ENCODE measurements around the gene SMYD3. TPM values are rescaled to one million over a fixed set of nuclear protein-coding genes. Genes with fewer than 3 reads are reported as not detected.

Gene SMYD3
- total and polyA plus RNA-seq, 2 of the 4 experiments (the other 2 are of a cell fraction) = 26.5 to 37.6 TPM

GRCh38 chr1:246554201-246554600, 47.1 kb upstream of the SMYD3 start:
- H2BK5ac ChIP-seq (ENCODE audit: low read depth, low read length, poor library complexity, severe bottlenecking) = no peak overlapping the region
- H2BK120ac ChIP-seq (ENCODE audit: low read depth, low read length) = no peak overlapping the region
- intact Hi-C loops (cut with micrococcal nuclease) (no loop called here), in situ Hi-C loops (cut with MboI; ENCODE audit: low sequenced_read_pairs) (no loop called here), dilution Hi-C loops (cut with HindIII; ENCODE audit: low sequenced_read_pairs, unreplicated experiment) (no loop called here)
- H3K23ac ChIP-seq (ENCODE audit: low read depth, low read length) = no peak overlapping the region
- no peak overlapping the region for H2AFZ ChIP-seq (replicated peaks; ENCODE audit: low read length, poor library complexity)
- H2BK20ac ChIP-seq (ENCODE audit: low read depth, low read length) = no peak overlapping the region
- H4K91ac ChIP-seq (ENCODE audit: insufficient read depth, low read depth, low read length) = no peak overlapping the region
- DNase-seq (no peak), ATAC-seq (ENCODE audit: low read depth) (no peak)
- H3K18ac ChIP-seq (ENCODE audit: low read depth, low read length) = no peak overlapping the region
- no peak overlapping the region for H4K8ac ChIP-seq (ENCODE audit: low read depth in 2 of 2, low read length in 2 of 2)
- no peaks in the 10 kb centered on the region for H3K27me3 ChIP-seq (ENCODE audit: control insufficient read depth, insufficient read depth, low read length)
- ChIA-PET CTCF (no interaction called here), POLR2A (ENCODE audit: unreplicated experiment) (no interaction called here)
- no TSS peak for BruUV-seq (replicated peaks)
- H3K9me1 ChIP-seq (ENCODE audit: insufficient read depth, low read length) = no peaks in the 10 kb centered on the region
- H3K79me1 ChIP-seq (ENCODE audit: low read depth in 1 of 2, low read length in 2 of 2) = peaks cover 16 to 22% of the 10 kb centered on the region in 2 experiments
- no peaks in the 10 kb centered on the region for H3K4me1 ChIP-seq (ENCODE audit: control insufficient read depth, insufficient read depth, low read length)
- H2AK5ac ChIP-seq (ENCODE audit: low read depth, low read length) = no peak overlapping the region
- H2AK9ac ChIP-seq (replicated peaks; ENCODE audit: low read depth, low read length, poor library complexity) = no peak overlapping the region
- peaks cover 34% of the 10 kb centered on the region for H3K36me3 ChIP-seq (ENCODE audit: control insufficient read depth, insufficient read depth, low read length)
- no peak overlapping the region for H3K4me2 ChIP-seq (ENCODE audit: low read depth, low read length)
- no peaks in the 10 kb centered on the region for H3K9me3 ChIP-seq (ENCODE audit: control insufficient read depth, insufficient read depth, low read length)
- WGBS, 2 experiments (ENCODE audit: extremely low coverage in 2 of 2, insufficient read length in 1 of 2) = 98% methylated on average over 13 of the region's 16 CpGs; no CpG with 5 or more reads in 1 of the 2 experiments
- H4K20me1 ChIP-seq (ENCODE audit: insufficient read depth, low read length) = 0 out of 2 replicates have a peak, but pooled peaks cover 3% of the 10 kb centered on the region
- H3K4ac ChIP-seq (ENCODE audit: low read depth, low read length) = no peak overlapping the region
- no peak for TF ChIP-seq MAZ (IDR thresholded peaks at IDR 0.05; ENCODE audit: borderline replicate concordance, low read depth, low read length)
- TF ChIP-seq USF2 (IDR thresholded peaks at IDR 0.05; ENCODE audit: low read depth, low read length) = no peak
- TF ChIP-seq NFE2L2 (IDR thresholded peaks at IDR 0.05; ENCODE audit: low read depth, low read length) = no peak
- TF ChIP-seq FOS (IDR thresholded peaks at IDR 0.05; ENCODE audit: low read depth, low read length) = no peak
- TF ChIP-seq CHD1 (IDR thresholded peaks at IDR 0.05; ENCODE audit: low read depth, low read length) = no peak
- TF ChIP-seq RAD21 (IDR thresholded peaks at IDR 0.05; ENCODE audit: low read length) = no peak
- no peak for TF ChIP-seq CEBPB (IDR thresholded peaks at IDR 0.05; ENCODE audit: low read depth, low read length)
- TF ChIP-seq SMC3 (IDR thresholded peaks at IDR 0.05; ENCODE audit: low read depth, low read length) = no peak
- no peak for TF ChIP-seq RCOR1 (IDR thresholded peaks at IDR 0.05; ENCODE audit: insufficient replicate concordance, low read length)
- TF ChIP-seq MAFK (IDR thresholded peaks at IDR 0.05; ENCODE audit: low read depth, low read length) = no peak
- no peak overlapping the region for H4K5ac ChIP-seq (ENCODE audit: low read depth, low read length)
- no peak overlapping the region for H3K14ac ChIP-seq (replicated peaks; ENCODE audit: low read depth, low read length)
- H3K4me3 ChIP-seq (ENCODE audit: insufficient read depth, low read depth, low read length) = no peak overlapping the region
- H3K27ac ChIP-seq (ENCODE audit: insufficient read depth, low read length) = no peak overlapping the region
- no peak overlapping the region for H3K9ac ChIP-seq (ENCODE audit: low read depth, low read length)
- H3K56ac ChIP-seq (ENCODE audit: extremely low read depth, insufficient read depth, low read length) = no peak overlapping the region
- H2BK15ac ChIP-seq (ENCODE audit: low read depth, low read length) = no peak overlapping the region
